Measurements from ENCODE around the gene TMEM51.

TMEM51 gene

GRCh38 chr1:15191267-15191666 lies 37.7 kb downstream of the TMEM51 start:
- DNase-seq, result no peak
- no peak overlapping the region for H3K4me3 Mint-ChIP-seq
- no peaks in the 10 kb centered on the region for H3K9me3 Mint-ChIP-seq
- no peaks in the 10 kb centered on the region for H3K36me3 Mint-ChIP-seq (ENCODE audit: insufficient read depth)
- H3K27ac Mint-ChIP-seq, result no peak overlapping the region
- H3K27me3 Mint-ChIP-seq, result peaks cover 4 to 35% of the 10 kb centered on the region in 2 donors
- H3K4me1 Mint-ChIP-seq (ENCODE audit: low read depth in 2 of 2), result no peaks in the 10 kb centered on the region
- no peak for ATAC-seq (replicated peaks)

GRCh38 chr1:15191770-15192169 lies 38.2 kb downstream of the TMEM51 start:
- no peaks in the 10 kb centered on the region for H3K4me1 Mint-ChIP-seq (ENCODE audit: low read depth in 2 of 2)
- H3K36me3 Mint-ChIP-seq (ENCODE audit: insufficient read depth), result no peaks in the 10 kb centered on the region
- no peaks in the 10 kb centered on the region for H3K9me3 Mint-ChIP-seq
- peaks cover 0 to 30% of the 10 kb centered on the region in 2 donors for H3K27me3 Mint-ChIP-seq
- no peak overlapping the region for H3K4me3 Mint-ChIP-seq
- ATAC-seq (replicated peaks), result no peak
- H3K27ac Mint-ChIP-seq, result no peak overlapping the region
- no peak for DNase-seq

- H3K27ac Mint-ChIP-seq, result no peak overlapping the region
- H3K27me3 Mint-ChIP-seq, result peaks cover 0 to 25% of the 10 kb centered on the region in 2 donors
- H3K36me3 Mint-ChIP-seq (ENCODE audit: insufficient read depth), result no peaks in the 10 kb centered on the region
- no peak overlapping the region for H3K4me3 Mint-ChIP-seq
- no peaks in the 10 kb centered on the region for H3K4me1 Mint-ChIP-seq (ENCODE audit: low read depth in 2 of 2)
- ATAC-seq (replicated peaks) (no peak), DNase-seq (no peak)
- H3K9me3 Mint-ChIP-seq, result no peaks in the 10 kb centered on the region
Observed at GRCh38 chr1:15192916-15193550, 39.5 kb downstream of the TMEM51 start.

- Mint-ChIP-seq H3K27me3 (peaks cover 0 to 24% of the 10 kb centered on the region in 2 donors), H3K9me3 (no peaks in the 10 kb centered on the region), H3K4me3 (no peak overlapping the region), H3K27ac (no peak overlapping the region), H3K4me1 (ENCODE audit: low read depth in 2 of 2) (no peaks in the 10 kb centered on the region), H3K36me3 (ENCODE audit: insufficient read depth) (no peaks in the 10 kb centered on the region)
- no peak for DNase-seq
- ATAC-seq (replicated peaks), result no peak
Observed at GRCh38 chr1:15195420-15196052, 42.0 kb downstream of the TMEM51 start.

- Mint-ChIP-seq H3K9me3 (no peaks in the 10 kb centered on the region), H3K4me3 (no peak overlapping the region), H3K36me3 (ENCODE audit: insufficient read depth) (no peaks in the 10 kb centered on the region), H3K27ac (no peak overlapping the region), H3K4me1 (ENCODE audit: low read depth in 2 of 2) (no peaks in the 10 kb centered on the region), H3K27me3 (peaks cover 0 to 24% of the 10 kb centered on the region in 2 donors)
- no peak for DNase-seq
- ATAC-seq (replicated peaks), result no peak
Observed at GRCh38 chr1:15196069-15196468, 42.5 kb downstream of the TMEM51 start.

- H3K9me3 Mint-ChIP-seq, result no peaks in the 10 kb centered on the region
- peaks cover 0 to 24% of the 10 kb centered on the region in 2 donors for H3K27me3 Mint-ChIP-seq
- no peak for DNase-seq
- H3K36me3 Mint-ChIP-seq (ENCODE audit: insufficient read depth), result no peaks in the 10 kb centered on the region
- no peaks in the 10 kb centered on the region for H3K4me1 Mint-ChIP-seq (ENCODE audit: low read depth in 2 of 2)
- H3K27ac Mint-ChIP-seq, result no peak overlapping the region
- ATAC-seq (replicated peaks), result no peak
- H3K4me3 Mint-ChIP-seq, result no peak overlapping the region
Observed at GRCh38 chr1:15196807-15197530, 43.4 kb downstream of the TMEM51 start.

- Mint-ChIP-seq H3K36me3 (ENCODE audit: insufficient read depth) (no peaks in the 10 kb centered on the region), H3K9me3 (no peaks in the 10 kb centered on the region), H3K27me3 (peaks cover 6 to 28% of the 10 kb centered on the region in 2 donors), H3K4me3 (no peak overlapping the region), H3K4me1 (ENCODE audit: low read depth in 2 of 2) (no peaks in the 10 kb centered on the region), H3K27ac (no peak overlapping the region)
- DNase-seq (no peak), ATAC-seq (replicated peaks) (no peak)
Observed at GRCh38 chr1:15197591-15198447, 44.3 kb downstream of the TMEM51 start.

- Mint-ChIP-seq H3K27me3 (peaks cover 6 to 36% of the 10 kb centered on the region in 2 donors), H3K27ac (no peak overlapping the region), H3K9me3 (no peaks in the 10 kb centered on the region), H3K36me3 (ENCODE audit: insufficient read depth) (no peaks in the 10 kb centered on the region), H3K4me1 (ENCODE audit: low read depth in 2 of 2) (no peaks in the 10 kb centered on the region), H3K4me3 (no peak overlapping the region)
- ATAC-seq (replicated peaks), result no peak
- no peak for DNase-seq
Observed at GRCh38 chr1:15198684-15199083, 45.1 kb downstream of the TMEM51 start.

- Mint-ChIP-seq H3K4me3 (no peak overlapping the region), H3K27me3 (peaks cover 17 to 61% of the 10 kb centered on the region in 2 donors), H3K27ac (no peak overlapping the region), H3K4me1 (ENCODE audit: low read depth in 2 of 2) (no peaks in the 10 kb centered on the region), H3K9me3 (no peaks in the 10 kb centered on the region), H3K36me3 (ENCODE audit: insufficient read depth) (no peaks in the 10 kb centered on the region)
- DNase-seq, result no peak
- ATAC-seq (replicated peaks), result no peak
Observed at GRCh38 chr1:15201221-15201620, 47.7 kb downstream of the TMEM51 start.

GRCh38 chr1:15201849-15202551 lies 48.5 kb downstream of the TMEM51 start:
- DNase-seq (no peak), ATAC-seq (replicated peaks) (no peak)
- no peak overlapping the region for H3K4me3 Mint-ChIP-seq
- no peaks in the 10 kb centered on the region for H3K4me1 Mint-ChIP-seq (ENCODE audit: low read depth in 2 of 2)
- no peaks in the 10 kb centered on the region for H3K9me3 Mint-ChIP-seq
- no peaks in the 10 kb centered on the region for H3K36me3 Mint-ChIP-seq (ENCODE audit: insufficient read depth)
- no peak overlapping the region for H3K27ac Mint-ChIP-seq
- peaks cover 17 to 69% of the 10 kb centered on the region in 2 donors for H3K27me3 Mint-ChIP-seq

- Mint-ChIP-seq H3K4me3 (no peak overlapping the region), H3K36me3 (ENCODE audit: insufficient read depth) (no peaks in the 10 kb centered on the region), H3K9me3 (no peaks in the 10 kb centered on the region), H3K27me3 (peaks cover 24 to 69% of the 10 kb centered on the region in 2 donors), H3K4me1 (ENCODE audit: low read depth in 2 of 2) (no peaks in the 10 kb centered on the region), H3K27ac (no peak overlapping the region)
- DNase-seq (no peak), ATAC-seq (replicated peaks) (no peak)
Observed at GRCh38 chr1:15204931-15205330, 51.4 kb downstream of the TMEM51 start.

- Mint-ChIP-seq H3K9me3 (no peaks in the 10 kb centered on the region), H3K27ac (no peak overlapping the region), H3K36me3 (ENCODE audit: insufficient read depth) (no peaks in the 10 kb centered on the region), H3K4me1 (ENCODE audit: low read depth in 2 of 2) (no peaks in the 10 kb centered on the region), H3K4me3 (no peak overlapping the region), H3K27me3 (peaks cover 30 to 75% of the 10 kb centered on the region in 2 donors)
- ATAC-seq (replicated peaks) (no peak), DNase-seq (no peak)
Observed at GRCh38 chr1:15205586-15206346, 52.2 kb downstream of the TMEM51 start.

Data from effector memory CD8-positive, alpha-beta T cell (primary cell).